ENCODE measurements around the gene IL1A.

Gene IL1A

GRCh38 chr2:112764071-112765044, 19.9 kb downstream of the IL1A start, which contains the start of gene CKAP2L:
CKAP2L (minus strand) TSS chr2:112764609; CDS start chr2:112764598, 11 bp downstream.
- in situ Hi-C loops (cut with MboI; ENCODE audit: low sequenced_read_pairs) = no loop called here

DNA sequence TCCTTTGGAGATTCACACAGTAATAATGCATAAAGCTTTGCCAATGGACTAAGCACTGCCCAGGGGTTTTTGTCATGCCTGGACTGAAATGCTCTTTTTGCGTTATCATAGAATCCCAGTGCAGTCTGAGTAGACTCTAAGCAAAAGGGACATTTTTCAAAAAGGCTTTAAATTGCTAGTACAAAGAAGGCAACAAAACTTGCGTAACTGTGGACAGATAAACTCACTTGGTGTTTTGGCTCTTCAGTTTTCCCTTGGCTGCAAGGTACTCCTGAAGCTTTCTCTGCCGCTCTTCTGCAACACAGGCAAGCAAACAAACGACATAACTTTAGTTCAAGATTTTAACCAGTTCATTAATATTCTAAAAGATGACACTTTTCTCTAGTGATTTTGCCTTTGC, 22.0 kb downstream of the IL1A start:
- in situ Hi-C loops (cut with MboI; ENCODE audit: low sequenced_read_pairs) = no loop called here

GRCh38 chr2:112760149-112760548, 24.1 kb downstream of the IL1A start:
- in situ Hi-C loops (cut with MboI; ENCODE audit: low sequenced_read_pairs) = no loop called here

DNA sequence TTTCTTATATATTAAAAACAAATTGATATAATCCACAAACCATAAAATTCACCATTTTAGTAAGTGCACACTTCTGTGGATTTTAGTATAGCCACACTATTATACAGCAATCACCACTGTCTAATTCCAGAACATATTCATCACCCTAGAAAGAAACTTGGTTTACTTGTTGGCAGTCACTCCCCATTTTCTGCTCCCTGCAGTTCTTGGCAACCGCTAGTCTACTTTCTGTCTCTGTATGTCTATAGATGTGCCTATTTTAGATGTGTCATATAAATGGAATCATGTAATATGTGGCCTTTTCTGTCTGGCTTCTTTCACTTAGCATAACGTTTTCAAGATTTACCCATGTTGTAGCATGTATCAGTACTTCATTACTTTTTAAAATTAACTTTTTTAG, 25.6 kb downstream of the IL1A start:
- in situ Hi-C loops (cut with MboI; ENCODE audit: low sequenced_read_pairs) = no loop called here

GRCh38 chr2:112757265-112757664, 27.0 kb downstream of the IL1A start:
- in situ Hi-C loops (cut with MboI; ENCODE audit: low sequenced_read_pairs) = no loop called here

DNA sequence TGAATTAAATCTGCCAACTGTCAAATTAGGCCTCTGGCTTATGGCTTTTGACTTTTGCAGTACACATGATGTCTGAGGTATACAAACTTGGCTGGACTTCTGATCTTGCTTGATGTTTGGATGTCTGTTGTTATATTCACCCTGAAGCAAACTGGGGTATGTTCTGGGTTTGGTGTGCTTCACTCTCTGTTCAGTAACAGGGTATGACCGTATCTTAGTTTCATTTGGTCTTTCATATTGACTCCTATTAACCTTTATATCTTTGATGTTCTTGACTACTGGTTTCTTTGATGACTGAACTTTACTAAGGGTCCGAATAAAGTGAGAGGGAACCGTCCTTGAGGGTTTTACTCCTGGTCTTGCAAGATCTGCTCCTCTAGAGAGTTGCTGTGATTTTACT, 28.1 kb downstream of the IL1A start:
- in situ Hi-C loops (cut with MboI; ENCODE audit: low sequenced_read_pairs) = no loop called here

- in situ Hi-C loops (cut with MboI; ENCODE audit: low sequenced_read_pairs) = no loop called here
Measured at GRCh38 chr2:112755444-112755843, 28.8 kb downstream of the IL1A start.

- in situ Hi-C loops (cut with MboI; ENCODE audit: low sequenced_read_pairs) = no loop called here
Measured at GRCh38 chr2:112754564-112754963, 29.7 kb downstream of the IL1A start.

- in situ Hi-C loops (cut with MboI; ENCODE audit: low sequenced_read_pairs) = no loop called here
Measured at GRCh38 chr2:112752667-112753066, 31.6 kb downstream of the IL1A start.

DNA sequence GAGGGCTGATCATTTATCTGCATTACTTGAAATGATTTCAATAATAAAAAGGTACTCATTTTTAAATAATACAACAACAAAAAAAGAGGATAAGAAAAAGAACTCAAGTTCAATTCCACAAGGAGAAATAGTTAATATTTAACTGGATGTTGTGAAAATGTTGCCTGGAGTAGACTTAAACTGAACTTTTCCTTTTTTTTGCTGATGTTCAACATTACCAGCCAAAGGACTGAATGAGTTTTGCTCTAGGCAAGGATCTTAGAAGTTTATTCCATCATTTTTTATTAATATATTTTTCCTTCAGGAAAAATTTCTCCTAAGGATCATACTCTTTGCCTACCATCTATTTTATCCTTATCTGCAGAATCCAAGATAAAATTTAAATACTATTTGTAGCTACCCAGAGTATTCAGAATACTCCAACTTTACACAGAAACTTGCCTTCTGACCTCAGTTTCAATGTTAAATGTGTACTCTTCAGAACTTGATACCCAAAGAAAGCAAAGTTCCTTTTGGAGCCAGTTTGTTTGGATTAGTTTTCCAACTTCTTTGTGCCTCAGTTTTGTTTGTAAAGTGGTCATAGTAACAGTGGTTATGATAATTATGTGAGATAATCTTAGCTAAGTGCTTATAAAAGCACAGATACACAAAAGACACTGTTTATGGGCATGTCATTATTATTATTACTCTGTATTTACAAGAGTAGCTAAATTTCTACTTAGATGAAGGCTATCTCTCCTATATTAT, 32.7 kb downstream of the IL1A start:
- in situ Hi-C loops (cut with MboI; ENCODE audit: low sequenced_read_pairs) = no loop called here

DNA sequence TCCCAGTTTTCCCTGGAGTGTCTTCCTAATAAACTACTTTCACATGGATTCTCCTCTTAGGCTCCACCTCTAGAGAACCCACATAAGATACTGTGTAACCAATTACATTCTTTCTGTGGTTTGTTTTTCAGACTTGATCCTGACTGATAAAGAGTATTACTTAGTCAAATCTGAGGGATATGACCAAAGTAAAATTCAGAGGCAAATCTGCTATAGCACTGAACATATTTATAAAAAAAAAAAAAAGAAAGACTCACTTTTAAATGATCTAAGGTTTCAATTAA, 33.8 kb downstream of the IL1A start:
- in situ Hi-C loops (cut with MboI; ENCODE audit: low sequenced_read_pairs) = no loop called here

DNA sequence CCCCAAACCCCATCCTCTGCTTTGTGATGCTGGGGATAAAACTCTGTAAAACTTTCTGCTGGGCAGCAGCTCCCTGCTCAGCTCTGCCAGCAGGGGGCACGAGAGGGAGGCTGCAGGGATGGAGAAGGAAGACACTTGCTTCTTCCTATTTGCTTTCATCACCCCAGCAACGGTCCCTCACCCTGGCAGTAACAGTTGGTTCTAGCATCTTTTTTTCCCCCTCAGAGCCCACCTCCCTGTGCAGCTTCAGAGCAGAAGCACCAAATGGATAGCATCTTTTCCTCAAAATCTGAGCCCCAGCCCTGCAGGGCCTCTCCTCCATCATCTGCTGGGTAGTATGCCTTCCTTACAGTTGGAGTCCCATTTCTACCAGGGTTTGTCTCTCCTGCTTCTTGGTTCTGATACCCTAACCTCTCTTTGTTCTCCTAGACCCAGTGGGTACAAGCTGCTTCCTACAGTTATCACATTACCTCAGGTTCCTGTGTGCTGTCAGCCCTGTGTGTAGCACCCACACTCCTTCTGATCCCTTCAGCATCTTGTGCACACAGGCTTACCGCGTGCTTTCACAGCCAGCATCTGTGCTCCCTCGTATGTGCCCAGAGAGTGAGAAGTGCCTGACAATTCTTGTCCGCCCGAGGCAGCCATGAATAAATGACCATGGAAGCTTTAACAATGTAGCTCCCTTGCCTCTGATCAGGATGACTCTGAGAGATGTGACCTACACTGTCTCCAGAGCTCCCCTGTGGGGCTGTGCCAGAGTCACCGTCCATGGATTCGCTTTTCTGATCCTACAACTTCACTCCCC, 34.3 kb downstream of the IL1A start:
- in situ Hi-C loops (cut with MboI; ENCODE audit: low sequenced_read_pairs) = no loop called here

- in situ Hi-C loops (cut with MboI; ENCODE audit: low sequenced_read_pairs) = no loop called here
Measured at GRCh38 chr2:112740527-112740926, 43.8 kb downstream of the IL1A start.

DNA sequence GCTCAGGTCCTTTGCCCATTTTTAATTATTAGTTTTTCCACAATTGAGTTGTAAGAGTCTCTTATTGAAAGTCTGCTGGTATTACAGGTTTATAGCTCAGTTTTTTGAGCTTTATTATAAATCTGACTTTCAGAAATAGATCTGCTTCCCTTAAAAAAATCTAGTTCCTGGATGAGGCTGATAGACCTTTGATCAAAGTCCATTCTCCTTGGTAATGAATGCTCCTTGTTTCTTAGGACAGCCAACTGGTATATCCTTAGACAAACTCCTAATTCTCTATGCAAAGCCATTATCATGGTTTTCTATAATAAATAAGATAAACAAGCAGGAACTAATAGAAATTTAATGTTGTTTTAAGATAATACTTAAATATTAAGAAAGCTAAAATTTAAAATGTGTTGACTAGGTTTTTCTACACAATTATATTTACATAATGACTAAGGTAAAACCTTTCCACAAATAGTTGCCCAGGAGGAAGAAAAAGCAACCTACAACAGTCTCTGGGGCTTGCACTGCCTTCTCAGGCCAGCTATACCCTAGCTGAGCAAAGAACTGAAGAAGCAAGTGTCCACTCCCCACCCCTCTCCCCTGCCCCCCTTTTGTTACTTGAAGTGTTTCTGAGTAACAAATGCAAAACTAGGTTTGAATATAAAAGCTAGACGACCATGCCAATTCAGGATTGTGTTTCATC, 46.6 kb downstream of the IL1A start:
- in situ Hi-C loops (cut with MboI; ENCODE audit: low sequenced_read_pairs) = no loop called here

- in situ Hi-C loops (cut with MboI; ENCODE audit: low sequenced_read_pairs) = no loop called here
Measured at GRCh38 chr2:112733871-112734270, 50.4 kb downstream of the IL1A start.

GRCh38 chr2:112733456-112733855, 50.8 kb downstream of the IL1A start:
- in situ Hi-C loops (cut with MboI; ENCODE audit: low sequenced_read_pairs) = no loop called here

DNA sequence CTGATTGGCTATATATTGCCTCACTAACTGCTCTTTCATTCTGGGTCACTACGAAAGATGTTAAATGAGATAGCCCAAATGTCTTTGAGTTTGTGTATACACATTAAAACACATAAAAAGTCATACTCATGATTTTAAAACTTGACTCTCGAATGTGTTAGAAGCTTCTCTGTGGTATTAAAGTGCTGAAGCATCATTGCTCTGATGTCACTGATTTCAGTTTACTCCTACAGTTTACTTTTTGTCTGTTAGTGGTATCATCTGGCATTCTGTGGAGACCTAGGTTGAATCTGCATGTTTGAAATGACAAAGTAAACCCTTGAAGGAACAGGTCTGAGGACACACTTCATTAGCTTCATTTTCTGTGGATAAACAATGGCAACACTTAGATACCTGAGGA, 52.8 kb downstream of the IL1A start:
- in situ Hi-C loops (cut with MboI; ENCODE audit: low sequenced_read_pairs) = no loop called here

DNA sequence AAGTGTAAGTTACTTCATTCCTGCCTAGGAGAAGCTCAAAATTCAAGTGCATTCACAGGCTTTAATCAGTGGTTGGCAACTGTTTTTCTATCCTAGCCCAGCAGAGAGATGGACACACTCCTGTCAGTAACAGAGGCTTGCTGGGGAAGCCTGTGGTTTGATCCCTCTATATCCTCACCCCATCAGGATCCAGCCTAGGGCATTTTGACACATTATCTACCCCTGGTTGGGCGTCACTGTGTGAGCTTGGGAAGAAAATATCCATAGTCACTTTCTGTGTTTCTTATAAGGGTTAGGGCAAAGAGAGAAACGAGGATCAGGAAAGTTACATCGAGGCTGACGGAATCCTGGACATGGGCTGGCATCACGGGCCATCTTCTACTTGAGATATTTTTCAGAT, 53.5 kb downstream of the IL1A start:
- in situ Hi-C loops (cut with MboI; ENCODE audit: low sequenced_read_pairs) = no loop called here

DNA sequence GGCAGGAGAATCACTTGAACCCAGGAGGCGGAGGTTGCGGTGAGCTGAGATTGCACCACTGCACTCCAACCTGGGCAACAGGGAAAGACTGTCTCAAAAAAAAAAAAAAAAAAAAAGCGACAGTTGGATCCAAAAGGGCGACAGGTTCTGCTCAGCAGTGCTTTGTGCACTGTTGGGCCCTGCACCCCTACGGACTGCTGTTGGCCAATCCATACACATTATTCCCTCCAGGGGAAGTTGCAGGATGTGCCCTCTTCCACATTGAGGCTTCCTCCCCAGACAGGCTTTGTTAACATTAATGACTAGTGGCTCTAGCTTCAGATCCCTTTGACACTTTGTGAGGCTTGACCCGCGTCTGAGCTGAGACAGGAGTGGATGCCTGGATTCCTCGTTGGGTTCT, 54.1 kb downstream of the IL1A start:
- in situ Hi-C loops (cut with MboI; ENCODE audit: low sequenced_read_pairs) = no loop called here

DNA sequence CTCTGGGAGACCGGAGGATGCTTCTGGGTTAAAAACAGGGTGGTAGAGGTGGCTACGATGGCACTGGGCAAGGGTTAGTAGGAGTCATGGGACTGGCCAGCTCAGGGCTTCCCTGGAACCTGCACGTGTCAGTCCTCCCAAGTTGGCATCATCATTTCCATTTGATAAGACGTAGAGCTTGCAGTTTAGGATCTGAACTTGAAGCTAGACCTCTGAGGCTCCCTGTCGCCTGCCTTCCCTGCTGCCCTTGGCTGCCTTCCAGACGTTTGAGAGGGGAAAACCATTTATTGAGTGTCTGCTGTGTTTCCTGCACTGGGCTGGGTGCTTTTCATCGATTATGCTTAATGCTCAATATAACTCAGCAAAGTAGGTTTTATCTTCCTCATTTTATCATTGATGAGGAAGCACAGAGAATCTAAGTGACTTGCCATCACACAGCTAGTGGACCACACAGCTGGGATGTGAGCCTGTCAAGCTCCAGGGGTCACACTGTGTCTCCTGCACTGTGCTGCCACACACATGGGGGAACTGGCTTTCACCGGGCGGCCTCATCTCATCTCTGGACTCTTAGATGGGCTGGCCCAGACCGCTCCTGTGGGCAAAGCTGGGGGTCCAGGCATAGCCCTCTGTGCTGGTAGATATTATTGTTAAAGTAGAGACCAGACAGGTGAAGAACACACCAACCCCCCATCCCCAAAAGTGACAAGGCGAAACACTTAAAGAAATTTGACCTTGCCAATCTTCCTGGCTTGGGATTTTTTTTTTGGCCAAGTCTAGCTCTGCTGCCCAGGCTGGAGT, 55.7 kb downstream of the IL1A start:
- in situ Hi-C loops (cut with MboI; ENCODE audit: low sequenced_read_pairs) = no loop called here
